GM23338 (cell line): Measurements from ENCODE around the gene PPP6R1. TPM values are rescaled to one million over a fixed set of nuclear protein-coding genes. Genes with fewer than 3 reads are reported as not detected.

Experiments used
- ATAC-seq: fragments of 200-7000 bp; cut with Tn5 transposase; 3 replicates; pipeline ENCODE4 v1.9.1; 2020
- DNase-seq: peaks from one replicate; pipeline ENCODE4 v3.0.0-alpha.2; 2015; ENCODE audit warnings: low spot score
- H2AFZ ChIP-seq: fragments of 200-600 bp; sonication (generic); 2 replicates; pipeline ENCODE4 v1.8.0; 2016; ENCODE audit warnings: antibody characterized with exemption, mild to moderate bottlenecking, moderate library complexity
- H3F3A ChIP-seq: fragments of 200-600 bp; sonication (generic); replicated peaks from 2 replicates; pipeline ENCODE4 v1.8.0; 2017; ENCODE audit warnings: antibody characterized with exemption, mixed run types, low read depth
- H3K27ac ChIP-seq: fragments of 200-600 bp; sonication (generic); 2 replicates; pipeline ENCODE4 v1.6.1; 2016; ENCODE audit warnings: low read depth
- H3K27me3 ChIP-seq: fragments of 200-600 bp; sonication (generic); 2 replicates; pipeline ENCODE4 v1.8.0; 2016; ENCODE audit warnings: mild to moderate bottlenecking, mixed run types, moderate library complexity; ENCODE audit not compliant: insufficient read depth
- H3K36me3 ChIP-seq: fragments of 200-600 bp; sonication (generic); 2 replicates; pipeline ENCODE4 v1.8.0; 2016; ENCODE audit warnings: mild to moderate bottlenecking; ENCODE audit not compliant: insufficient read depth
- H3K4me1 ChIP-seq: fragments of 200-600 bp; sonication (generic); 2 replicates; pipeline ENCODE4 v1.8.0; 2016; ENCODE audit warnings: mild to moderate bottlenecking, moderate library complexity; ENCODE audit not compliant: insufficient read depth
- H3K4me2 ChIP-seq: fragments of 200-600 bp; sonication (generic); 2 replicates; pipeline ENCODE4 v1.7.1; 2017; ENCODE audit warnings: mixed run types
- H3K4me3 ChIP-seq: fragments of 200-600 bp; sonication (generic); 2 replicates; pipeline ENCODE4 v1.6.1; 2016; ENCODE audit warnings: mixed run types
- H3K79me2 ChIP-seq: fragments of 200-600 bp; sonication (generic); replicated peaks from 2 replicates; pipeline ENCODE4 v1.8.0; 2017; ENCODE audit warnings: mild to moderate bottlenecking; ENCODE audit not compliant: insufficient read depth
- H3K9me2 ChIP-seq: fragments of 200-600 bp; sonication (generic); 2 replicates; pipeline ENCODE4 v1.8.0; 2017; ENCODE audit not compliant: insufficient read depth
- H4K20me1 ChIP-seq: fragments of 200-600 bp; sonication (generic); replicated peaks from 2 replicates; pipeline ENCODE4 v1.8.0; 2017; ENCODE audit warnings: mild to moderate bottlenecking; ENCODE audit not compliant: insufficient read depth
- H3K27ac Mint-ChIP-seq: 2 replicates; pipeline ENCODE4 v1.8.0; 2020; ENCODE audit warnings: inconsistent platforms, mild to moderate bottlenecking, moderate library complexity, mixed read lengths
- H3K27me3 Mint-ChIP-seq: 3 replicates; pipeline ENCODE4 v1.8.0; 2022; ENCODE audit warnings: low read depth, mild to moderate bottlenecking, moderate library complexity, mixed read lengths, inconsistent platforms; ENCODE audit not compliant: insufficient read depth, poor library complexity
- H3K36me3 Mint-ChIP-seq: 3 replicates; pipeline ENCODE4 v1.8.0; 2021; ENCODE audit warnings: low read depth, mild to moderate bottlenecking, inconsistent platforms, moderate library complexity, mixed read lengths
- H3K4me1 Mint-ChIP-seq: 3 replicates; pipeline ENCODE4 v1.8.0; 2020; ENCODE audit warnings: mild to moderate bottlenecking, inconsistent platforms, mixed read lengths
- H3K4me3 Mint-ChIP-seq: 3 replicates; pipeline ENCODE4 v1.8.0; 2021; ENCODE audit warnings: moderate library complexity, mild to moderate bottlenecking, inconsistent platforms, mixed read lengths
- H3K9me3 Mint-ChIP-seq: 3 replicates; pipeline ENCODE4 v1.8.0; 2020; ENCODE audit warnings: moderate library complexity, mild to moderate bottlenecking, inconsistent platforms, mixed read lengths
- CREB1 ChIP-seq: fragments of 250-450 bp; sonication (Bioruptor Pico); IDR thresholded peaks from 2 replicates; pipeline ENCODE4 v1.5.0; 2020; ENCODE audit warnings: low read depth, mild to moderate bottlenecking, moderate library complexity
- NANOG ChIP-seq: IDR thresholded peaks from 2 replicates; pipeline ENCODE4 v1.6.1; 2016; ENCODE audit warnings: antibody characterized with exemption, borderline replicate concordance
- STAT1 ChIP-seq: IDR thresholded peaks from one replicate; pipeline ENCODE4 v1.6.1; 2016; ENCODE audit warnings: antibody characterized with exemption; ENCODE audit not compliant: unreplicated experiment
- ZNF331 ChIP-seq: fragments of 250-450 bp; sonication (Bioruptor Pico); IDR thresholded peaks from 2 replicates; pipeline ENCODE4 v1.5.0; 2020; ENCODE audit warnings: low read depth, mild to moderate bottlenecking, moderate library complexity
- ZNF462 ChIP-seq: fragments of 250-450 bp; sonication (Bioruptor Pico); IDR thresholded peaks from 2 replicates; pipeline ENCODE4 v1.5.0; 2020; ENCODE audit warnings: mild to moderate bottlenecking, moderate library complexity
- polyA plus RNA-seq: library from polyadenylated mRNA; unstranded; fragments of >200 nt; fragmentation: Nextera tagmentation; extraction: Ambion mirVana; gene quantifications from 2 replicates; pipeline ENCODE4 v1.2.1, GENCODE V29; 2016
- total RNA-seq: library from RNA; depleted of rRNA; stranded (reverse); fragments of >200 nt; shearing (Covaris generic); gene quantifications from 2 replicates; pipeline ENCODE4 v1.2.3, GENCODE V29; 2014
- TF ChIP-seq, protein P1 (sequence below): IDR thresholded peaks from one replicate; pipeline ENCODE4 v1.6.1; 2018; ENCODE audit warnings: antibody characterized with exemption; ENCODE audit not compliant: unreplicated experiment

Gene PPP6R1
- total and polyA plus RNA-seq, 2 experiments from 2014 or later: 22.2 to 70.8 TPM

DNA sequence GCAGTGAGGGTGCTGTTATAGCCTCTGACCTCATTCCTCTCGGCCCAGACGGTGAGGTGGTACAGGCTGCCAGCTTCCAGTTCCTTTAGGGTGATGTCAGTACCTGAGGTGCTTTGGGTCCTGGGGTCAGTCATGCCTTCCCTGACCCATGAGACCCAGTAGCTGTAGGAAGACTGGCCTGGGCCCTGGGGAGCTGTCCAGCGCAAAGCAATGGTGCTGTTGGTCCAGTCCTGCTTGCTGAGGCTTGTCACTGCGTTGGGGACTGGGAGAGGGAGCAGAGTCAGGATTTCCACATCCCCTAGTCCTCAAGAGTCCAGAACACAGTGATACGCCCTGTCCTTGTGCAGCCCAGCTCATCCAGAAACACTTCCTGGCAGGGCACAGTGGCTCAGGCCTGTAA, 60.2 kb downstream of the PPP6R1 start (continued):
- TF ChIP-seq ZNF462 (CRISPR knock-in tag): no peak
- TF ChIP-seq NANOG: no peak

DNA sequence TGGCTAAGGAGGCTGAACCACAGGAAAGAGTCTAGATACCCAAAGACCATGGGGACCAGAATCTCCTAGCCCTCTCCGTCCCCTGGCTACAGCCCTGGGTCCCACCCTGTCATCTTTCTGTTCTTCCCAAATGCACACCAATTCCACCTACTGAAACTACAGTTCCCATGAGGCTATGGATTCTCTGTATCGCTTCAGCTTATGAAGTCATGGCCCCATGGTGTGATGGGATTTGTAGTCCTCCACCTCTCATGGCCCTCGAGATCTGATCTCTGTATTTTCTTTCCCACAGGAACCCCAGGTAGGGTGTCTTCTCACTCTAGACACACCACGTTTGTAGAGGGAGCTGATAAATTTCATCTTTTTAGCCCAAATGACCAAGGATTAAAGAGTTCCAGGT, 61.3 kb downstream of the PPP6R1 start:
- no peak overlapping the region for H3K27ac ChIP-seq
- no peak overlapping the region for H2AFZ ChIP-seq
- no peak overlapping the region for H3K4me3 ChIP-seq
- no peak overlapping the region for H3K4me2 ChIP-seq
- Mint-ChIP-seq H3K27ac (no peak overlapping the region), H3K9me3 (no peaks in the 10 kb centered on the region), H3K4me1 (no peaks in the 10 kb centered on the region), H3K36me3 (no peaks in the 10 kb centered on the region; the same call in 2 of the 3 replicates), H3K27me3 (peaks cover 12% of the 10 kb centered on the region), H3K4me3 (no peak overlapping the region; the same call in 2 of the 3 replicates)
- peaks cover 7% of the 10 kb centered on the region; the same call in 1 of the 2 replicates for H3K9me2 ChIP-seq
- peak; percentile 67 for DNase-seq
- no peaks in the 10 kb centered on the region for H3K79me2 ChIP-seq
- H3K27me3 ChIP-seq: no peaks in the 10 kb centered on the region
- H3K36me3 ChIP-seq: no peaks in the 10 kb centered on the region
- H3K4me1 ChIP-seq: no peaks in the 10 kb centered on the region
- H3F3A ChIP-seq: no peaks in the 10 kb centered on the region
- no peaks in the 10 kb centered on the region for H4K20me1 ChIP-seq
- ATAC-seq: peak; percentile 70
- TF ChIP-seq, protein P1, sequence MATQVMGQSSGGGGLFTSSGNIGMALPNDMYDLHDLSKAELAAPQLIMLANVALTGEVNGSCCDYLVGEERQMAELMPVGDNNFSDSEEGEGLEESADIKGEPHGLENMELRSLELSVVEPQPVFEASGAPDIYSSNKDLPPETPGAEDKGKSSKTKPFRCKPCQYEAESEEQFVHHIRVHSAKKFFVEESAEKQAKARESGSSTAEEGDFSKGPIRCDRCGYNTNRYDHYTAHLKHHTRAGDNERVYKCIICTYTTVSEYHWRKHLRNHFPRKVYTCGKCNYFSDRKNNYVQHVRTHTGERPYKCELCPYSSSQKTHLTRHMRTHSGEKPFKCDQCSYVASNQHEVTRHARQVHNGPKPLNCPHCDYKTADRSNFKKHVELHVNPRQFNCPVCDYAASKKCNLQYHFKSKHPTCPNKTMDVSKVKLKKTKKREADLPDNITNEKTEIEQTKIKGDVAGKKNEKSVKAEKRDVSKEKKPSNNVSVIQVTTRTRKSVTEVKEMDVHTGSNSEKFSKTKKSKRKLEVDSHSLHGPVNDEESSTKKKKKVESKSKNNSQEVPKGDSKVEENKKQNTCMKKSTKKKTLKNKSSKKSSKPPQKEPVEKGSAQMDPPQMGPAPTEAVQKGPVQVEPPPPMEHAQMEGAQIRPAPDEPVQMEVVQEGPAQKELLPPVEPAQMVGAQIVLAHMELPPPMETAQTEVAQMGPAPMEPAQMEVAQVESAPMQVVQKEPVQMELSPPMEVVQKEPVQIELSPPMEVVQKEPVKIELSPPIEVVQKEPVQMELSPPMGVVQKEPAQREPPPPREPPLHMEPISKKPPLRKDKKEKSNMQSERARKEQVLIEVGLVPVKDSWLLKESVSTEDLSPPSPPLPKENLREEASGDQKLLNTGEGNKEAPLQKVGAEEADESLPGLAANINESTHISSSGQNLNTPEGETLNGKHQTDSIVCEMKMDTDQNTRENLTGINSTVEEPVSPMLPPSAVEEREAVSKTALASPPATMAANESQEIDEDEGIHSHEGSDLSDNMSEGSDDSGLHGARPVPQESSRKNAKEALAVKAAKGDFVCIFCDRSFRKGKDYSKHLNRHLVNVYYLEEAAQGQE: no peak
- TF ChIP-seq STAT1 (no peak), ZNF462 (CRISPR knock-in tag) (no peak), ZNF331 (no peak), CREB1 (CRISPR knock-in tag) (peak; percentile 63)
